SH-SY5Y (cell line): ENCODE data around the gene CD302.

Experiments used
- GATA2 ChIP-seq: IDR thresholded peaks from 2 replicates; pipeline ENCODE4 v1.6.1; 2011; ENCODE audit warnings: mild to moderate bottlenecking, low read depth, low read length
- GATA3 ChIP-seq: IDR thresholded peaks from 2 replicates; pipeline ENCODE4 v1.6.1; 2011; ENCODE audit warnings: low read depth, mild to moderate bottlenecking, low read length, moderate library complexity

DNA sequence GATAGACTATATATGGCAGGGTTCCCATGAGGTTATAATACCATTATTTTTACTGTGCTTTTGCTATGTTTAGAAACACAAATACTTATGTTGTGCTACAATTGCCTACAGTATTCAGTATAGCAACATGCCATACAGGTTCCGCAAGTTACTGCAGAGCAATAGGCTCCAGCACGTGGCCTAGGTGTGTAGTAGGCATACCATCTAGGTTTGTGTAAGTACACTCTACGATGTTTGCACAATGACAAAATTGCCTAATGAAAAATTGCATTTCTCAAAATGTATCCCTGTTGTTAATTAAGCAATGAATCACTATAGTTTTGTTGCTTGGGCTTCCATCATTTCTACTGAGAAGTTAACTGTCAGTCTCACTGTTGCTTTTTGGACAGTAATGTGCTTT, 9.8 kb downstream of the CD302 start:
- TF ChIP-seq GATA3 = no peak
- TF ChIP-seq GATA2 = no peak
